Stomach (tissue), 4 donors: ENCODE results near the gene RNF121.
"Not testable (repeated sequence)": the region's sequence is repeated elsewhere in the genome, so short reads cannot be mapped to it uniquely, and the experiment has no call there.

Experiments used
- EP300 ChIP-seq: sonication (generic); formaldehyde crosslinking; IDR thresholded peaks from one replicate; pipeline ENCODE4 v1.6.1; 2017; ENCODE audit warnings: antibody characterized with exemption
- POLR2A ChIP-seq, 4 donors: fragments of 450-650 bp; IDR thresholded peaks; one replicate each; pipeline ENCODE4 v1.6.1; 2016; ENCODE audit warnings: antibody characterized with exemption in 4 of 4, control low read depth in 2 of 4, mild to moderate bottlenecking in 1 of 4, moderate library complexity in 1 of 4
- TF ChIP-seq, protein P1 (sequence below), 7 experiments: fragments of 450-650 bp in 4 of 7; fragments of 200-600 bp in 3 of 7; sonication (generic) in 3 of 7; IDR thresholded peaks; one replicate each; pipeline ENCODE4 v1.5.1; 2016 to 2019; ENCODE audit warnings: antibody characterized with exemption in 7 of 7, control low read depth in 2 of 7, mild to moderate bottlenecking in 1 of 7

DNA sequence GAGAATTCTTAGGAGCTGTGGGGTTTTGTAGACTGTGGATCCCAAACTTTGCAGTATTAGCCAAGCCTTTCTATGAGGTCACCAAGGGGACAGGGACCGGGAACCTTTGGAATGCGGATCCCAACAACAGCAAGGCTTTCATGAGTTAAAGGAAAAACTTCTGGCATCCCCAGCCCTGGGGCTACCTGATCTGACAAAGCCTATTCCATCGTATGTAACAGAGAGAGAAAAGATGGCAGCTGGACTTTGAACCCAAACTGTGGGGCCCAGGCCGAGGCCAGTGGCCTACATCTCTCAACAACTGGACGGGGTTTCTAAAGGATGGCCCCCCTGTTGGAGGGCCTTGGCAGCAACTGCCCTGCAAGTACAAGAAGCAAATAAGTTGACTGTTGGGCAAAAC is 18.1 kb upstream of the RNF121 start:
- not testable (repeated sequence) for TF ChIP-seq POLR2A (IDR thresholded peaks at IDR 0.05); EP300
- TF ChIP-seq, protein P1, sequence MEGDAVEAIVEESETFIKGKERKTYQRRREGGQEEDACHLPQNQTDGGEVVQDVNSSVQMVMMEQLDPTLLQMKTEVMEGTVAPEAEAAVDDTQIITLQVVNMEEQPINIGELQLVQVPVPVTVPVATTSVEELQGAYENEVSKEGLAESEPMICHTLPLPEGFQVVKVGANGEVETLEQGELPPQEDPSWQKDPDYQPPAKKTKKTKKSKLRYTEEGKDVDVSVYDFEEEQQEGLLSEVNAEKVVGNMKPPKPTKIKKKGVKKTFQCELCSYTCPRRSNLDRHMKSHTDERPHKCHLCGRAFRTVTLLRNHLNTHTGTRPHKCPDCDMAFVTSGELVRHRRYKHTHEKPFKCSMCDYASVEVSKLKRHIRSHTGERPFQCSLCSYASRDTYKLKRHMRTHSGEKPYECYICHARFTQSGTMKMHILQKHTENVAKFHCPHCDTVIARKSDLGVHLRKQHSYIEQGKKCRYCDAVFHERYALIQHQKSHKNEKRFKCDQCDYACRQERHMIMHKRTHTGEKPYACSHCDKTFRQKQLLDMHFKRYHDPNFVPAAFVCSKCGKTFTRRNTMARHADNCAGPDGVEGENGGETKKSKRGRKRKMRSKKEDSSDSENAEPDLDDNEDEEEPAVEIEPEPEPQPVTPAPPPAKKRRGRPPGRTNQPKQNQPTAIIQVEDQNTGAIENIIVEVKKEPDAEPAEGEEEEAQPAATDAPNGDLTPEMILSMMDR (IDR thresholded peaks at IDR 0.05), result not testable (repeated sequence)
